ENCODE measurements around the gene LCORL. TPM values are rescaled to one million over a fixed set of nuclear protein-coding genes. Genes with fewer than 3 reads are reported as not detected.

Gene LCORL
- total RNA-seq, 1 donor, result 16.4 TPM

DNA sequence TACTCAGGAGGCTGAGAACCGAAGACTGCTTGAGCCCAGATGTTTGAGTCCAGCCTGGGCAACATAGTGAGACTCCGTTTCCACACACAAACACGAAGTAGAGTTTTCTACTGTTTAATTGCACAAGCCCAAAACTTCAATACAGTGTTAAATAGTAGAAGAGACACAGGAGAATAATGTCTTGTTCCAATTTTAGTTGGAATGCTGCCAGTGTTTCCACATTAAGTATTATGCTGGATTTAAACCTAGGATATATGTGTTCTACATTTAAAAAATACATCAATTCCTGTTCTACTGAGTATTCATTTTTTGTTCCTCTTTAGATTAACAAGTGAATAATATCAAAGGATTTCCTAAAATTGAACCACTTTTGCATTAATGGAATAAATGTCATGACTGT is 91.3 kb downstream of the LCORL start:
- no peak overlapping the region for H3K4me3 ChIP-seq (ENCODE audit: low read length)

DNA sequence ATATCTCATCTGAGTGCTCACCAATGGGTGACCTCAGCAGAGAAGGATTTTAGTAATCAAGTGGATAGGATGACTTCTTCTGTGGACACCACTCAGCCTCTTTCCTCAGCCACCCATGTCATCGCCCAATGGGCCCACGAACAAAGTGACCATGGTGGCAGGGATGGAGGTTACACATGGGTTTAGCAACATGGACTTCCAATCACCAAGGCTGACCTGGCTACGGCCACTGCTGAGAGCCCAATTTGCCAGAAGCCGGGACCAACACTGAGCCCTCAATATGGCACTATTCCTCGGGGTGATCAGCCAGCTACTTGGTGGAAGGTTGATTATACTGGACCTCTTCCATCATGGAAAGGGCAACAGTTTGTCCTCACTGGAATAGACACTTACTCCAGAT is 97.4 kb downstream of the LCORL start:
- H3K27me3 ChIP-seq (ENCODE audit: insufficient read depth, low read length), result no peaks in the 10 kb centered on the region
- no peak overlapping the region for H3K4me3 ChIP-seq (ENCODE audit: low read length)
- H3K4me1 ChIP-seq (ENCODE audit: insufficient read depth, low read length), result no peaks in the 10 kb centered on the region
- no peaks in the 10 kb centered on the region for H3K9me3 ChIP-seq (ENCODE audit: low read depth, low read length)

More for the DNA sequence above, 91.3 kb downstream of the LCORL start:
- Histone ChIP-seq H3K27me3 (ENCODE audit: insufficient read depth, low read length) (no peaks in the 10 kb centered on the region), H3K4me1 (ENCODE audit: insufficient read depth, low read length) (no peaks in the 10 kb centered on the region), H3K9me3 (ENCODE audit: low read depth, low read length) (no peaks in the 10 kb centered on the region)

DNA sequence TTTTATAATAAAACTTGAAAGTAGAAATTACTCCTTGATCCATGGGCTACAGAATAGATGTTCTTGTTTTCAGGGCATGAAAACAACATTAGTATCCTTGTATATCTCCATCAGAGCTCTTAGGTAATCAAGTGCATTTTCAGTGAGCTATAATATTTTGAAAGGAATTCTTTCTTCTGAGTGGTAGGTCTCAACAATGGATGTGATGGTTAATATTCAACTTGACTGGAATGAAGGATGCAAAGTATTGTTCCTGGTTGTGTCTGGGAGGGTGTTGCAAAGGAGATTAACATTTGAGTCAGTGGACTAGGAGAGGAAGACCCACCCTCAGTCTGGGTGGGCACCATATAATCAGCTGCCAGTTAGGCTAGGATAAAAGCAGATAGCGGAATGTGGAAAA is 100.1 kb downstream of the LCORL start:
- H3K9me3 ChIP-seq (ENCODE audit: low read depth, low read length), result no peaks in the 10 kb centered on the region
- no peak overlapping the region for H3K4me3 ChIP-seq (ENCODE audit: low read length)
- no peaks in the 10 kb centered on the region for H3K27me3 ChIP-seq (ENCODE audit: insufficient read depth, low read length)
- no peaks in the 10 kb centered on the region for H3K4me1 ChIP-seq (ENCODE audit: insufficient read depth, low read length)

DNA sequence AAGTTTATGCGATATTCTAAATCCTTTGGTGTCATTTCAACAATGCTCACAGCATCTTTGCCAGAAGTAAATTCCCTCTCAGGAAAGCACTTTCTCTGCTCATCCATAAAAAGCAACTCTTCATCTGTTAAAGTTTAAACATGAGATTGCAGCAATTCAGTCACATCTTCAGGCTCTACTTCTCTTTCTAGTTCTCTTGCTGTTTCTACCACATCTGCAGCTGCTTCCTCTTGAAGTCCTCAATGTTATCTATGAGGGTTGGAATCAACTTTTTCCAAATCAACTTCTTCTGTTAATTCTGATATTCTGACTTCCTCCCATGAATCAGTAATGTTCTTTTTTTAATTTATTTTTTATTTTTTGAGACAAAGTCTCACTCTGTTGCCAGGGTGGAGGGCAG is 100.9 kb downstream of the LCORL start:
- Histone ChIP-seq H3K9me3 (ENCODE audit: low read depth, low read length) (no peaks in the 10 kb centered on the region), H3K4me3 (ENCODE audit: low read length) (no peak overlapping the region), H3K27me3 (ENCODE audit: insufficient read depth, low read length) (no peaks in the 10 kb centered on the region), H3K4me1 (ENCODE audit: insufficient read depth, low read length) (no peaks in the 10 kb centered on the region)

DNA sequence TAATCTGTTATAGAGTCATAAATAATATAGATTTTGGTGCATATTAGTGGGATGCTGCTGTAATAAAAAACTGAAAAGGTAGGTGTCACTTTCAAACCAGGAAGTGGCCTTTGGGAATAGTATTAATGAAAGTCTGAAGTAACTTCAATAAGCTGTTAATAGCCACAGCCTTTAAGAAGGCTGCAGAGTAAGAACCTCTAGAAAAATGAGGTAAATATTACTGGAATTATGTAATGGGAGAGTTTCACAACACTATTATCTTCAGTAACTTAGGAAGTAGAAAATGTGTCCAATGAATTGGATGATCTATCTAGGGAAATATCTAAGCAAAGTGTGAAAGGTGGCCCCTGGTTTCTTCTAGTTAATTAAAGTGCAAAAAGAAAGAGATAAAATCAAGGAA is 106.1 kb downstream of the LCORL start:
- Histone ChIP-seq H3K4me3 (ENCODE audit: low read length) (no peak overlapping the region), H3K27me3 (ENCODE audit: insufficient read depth, low read length) (no peaks in the 10 kb centered on the region), H3K9me3 (ENCODE audit: low read depth, low read length) (no peaks in the 10 kb centered on the region), H3K4me1 (ENCODE audit: insufficient read depth, low read length) (no peaks in the 10 kb centered on the region)

DNA sequence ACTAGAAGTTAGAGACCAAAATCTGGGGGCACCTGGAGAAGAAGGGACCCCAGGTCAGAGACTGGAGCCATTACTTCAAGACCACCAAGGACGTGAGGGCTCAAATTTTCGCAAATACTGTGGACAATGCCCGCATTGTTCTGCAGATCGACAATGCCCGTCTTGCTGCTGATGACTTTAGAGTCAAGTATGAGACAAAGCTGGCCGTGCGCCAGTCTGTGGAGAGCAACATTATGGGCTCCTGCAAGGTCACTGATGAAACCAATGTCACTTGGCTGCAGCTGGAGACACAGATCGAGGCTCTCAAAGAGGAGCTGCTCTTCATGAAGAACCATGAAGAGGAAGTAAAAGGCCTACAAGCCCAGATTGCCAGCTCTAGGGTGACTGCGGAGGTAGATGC is 109.5 kb downstream of the LCORL start:
- Histone ChIP-seq H3K9me3 (ENCODE audit: low read depth, low read length) (no peaks in the 10 kb centered on the region), H3K4me1 (ENCODE audit: insufficient read depth, low read length) (no peaks in the 10 kb centered on the region), H3K4me3 (ENCODE audit: low read length) (no peak overlapping the region), H3K27me3 (ENCODE audit: insufficient read depth, low read length) (no peaks in the 10 kb centered on the region)

DNA sequence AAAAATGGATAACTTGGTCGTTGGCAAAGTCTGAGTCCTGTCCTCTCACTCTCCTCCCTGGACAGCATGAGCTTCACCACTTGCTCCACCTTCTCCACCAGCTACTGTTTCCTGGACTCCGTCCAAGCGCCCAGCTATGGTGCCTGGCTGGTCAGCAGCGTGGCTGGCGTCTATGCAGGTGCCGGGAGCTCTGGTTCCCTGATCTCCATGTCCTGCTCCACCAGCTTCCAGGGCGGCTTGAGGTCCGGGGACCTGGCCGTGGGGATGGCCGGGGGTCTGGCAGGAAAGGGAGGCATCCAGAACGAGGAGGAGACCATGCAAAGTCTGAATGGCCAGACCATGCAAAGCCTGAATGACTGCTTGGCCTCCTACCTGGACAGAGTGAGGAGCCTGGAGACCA is 109.9 kb downstream of the LCORL start:
- Histone ChIP-seq H3K9me3 (ENCODE audit: low read depth, low read length) (no peaks in the 10 kb centered on the region), H3K27me3 (ENCODE audit: insufficient read depth, low read length) (no peaks in the 10 kb centered on the region), H3K4me1 (ENCODE audit: insufficient read depth, low read length) (no peaks in the 10 kb centered on the region), H3K4me3 (ENCODE audit: low read length) (no peak overlapping the region)

DNA sequence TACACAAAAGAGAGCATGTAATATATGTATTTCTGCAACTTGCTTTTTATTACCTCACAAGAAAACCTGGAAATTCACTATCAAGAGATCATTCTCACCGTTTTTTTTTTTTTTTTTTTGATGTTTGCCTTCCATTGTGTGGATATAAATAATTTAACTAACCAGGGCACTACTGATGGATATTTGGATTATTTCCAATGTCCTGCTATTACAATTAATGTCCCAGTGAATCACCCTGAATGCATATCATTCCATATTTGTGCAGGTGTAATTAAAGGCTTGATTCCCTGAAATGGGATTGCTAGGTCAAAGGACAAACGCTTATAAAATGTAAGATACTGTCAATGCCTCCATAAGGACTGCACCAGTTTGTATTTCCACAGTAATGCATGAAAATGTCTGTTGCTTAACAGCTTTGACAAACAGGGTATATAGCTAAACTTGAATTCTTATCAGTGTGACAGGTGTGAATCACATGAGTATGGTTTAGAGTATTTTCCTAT is 123.0 kb downstream of the LCORL start:
- Histone ChIP-seq H3K27me3 (ENCODE audit: insufficient read depth, low read length) (no peaks in the 10 kb centered on the region), H3K4me1 (ENCODE audit: insufficient read depth, low read length) (no peaks in the 10 kb centered on the region), H3K9me3 (ENCODE audit: low read depth, low read length) (no peaks in the 10 kb centered on the region), H3K4me3 (ENCODE audit: low read length) (no peak overlapping the region)

DNA sequence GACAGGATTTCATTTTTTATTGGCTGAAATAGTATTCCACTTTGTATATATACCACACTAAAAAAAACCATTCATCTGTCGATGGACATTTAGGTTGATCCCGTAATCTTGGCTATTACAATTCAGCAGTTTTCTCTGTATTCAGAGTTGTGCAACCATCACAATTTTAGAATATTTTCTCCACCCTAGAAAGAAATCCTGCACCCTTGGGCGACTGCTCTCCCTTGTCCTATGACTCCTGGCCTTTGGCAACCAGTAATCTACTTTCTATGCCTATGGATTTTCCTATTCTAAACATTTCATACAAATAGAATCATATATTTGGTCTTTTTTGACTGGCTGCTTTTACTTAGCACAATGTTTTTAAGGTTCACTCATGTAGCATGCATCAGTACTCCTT is 126.1 kb downstream of the LCORL start:
- Histone ChIP-seq H3K27me3 (ENCODE audit: insufficient read depth, low read length) (no peaks in the 10 kb centered on the region), H3K4me1 (ENCODE audit: insufficient read depth, low read length) (no peaks in the 10 kb centered on the region), H3K4me3 (ENCODE audit: low read length) (no peak overlapping the region), H3K9me3 (ENCODE audit: low read depth, low read length) (no peaks in the 10 kb centered on the region)

DNA sequence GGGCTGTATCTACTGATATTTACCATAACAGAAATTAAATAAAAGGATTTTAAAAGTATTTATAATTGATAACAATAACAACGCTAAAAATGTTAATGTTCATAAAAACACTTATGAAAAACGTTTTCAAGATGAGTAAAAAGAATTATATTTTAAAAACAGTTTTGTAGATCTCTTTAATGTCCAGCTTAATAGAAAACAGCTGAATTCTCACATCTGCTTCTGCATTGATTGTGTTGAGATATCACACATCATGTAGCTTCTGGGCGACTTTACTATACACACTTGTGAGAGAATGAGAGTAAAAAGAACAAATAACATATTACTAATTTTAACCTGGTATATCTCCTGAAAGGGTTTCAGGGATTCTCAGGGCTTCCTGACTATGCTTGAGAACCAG is 127.1 kb downstream of the LCORL start:
- H3K9me3 ChIP-seq (ENCODE audit: low read depth, low read length), result no peaks in the 10 kb centered on the region
- no peaks in the 10 kb centered on the region for H3K4me1 ChIP-seq (ENCODE audit: insufficient read depth, low read length)
- H3K27me3 ChIP-seq (ENCODE audit: insufficient read depth, low read length), result no peaks in the 10 kb centered on the region
- no peak overlapping the region for H3K4me3 ChIP-seq (ENCODE audit: low read length)

DNA sequence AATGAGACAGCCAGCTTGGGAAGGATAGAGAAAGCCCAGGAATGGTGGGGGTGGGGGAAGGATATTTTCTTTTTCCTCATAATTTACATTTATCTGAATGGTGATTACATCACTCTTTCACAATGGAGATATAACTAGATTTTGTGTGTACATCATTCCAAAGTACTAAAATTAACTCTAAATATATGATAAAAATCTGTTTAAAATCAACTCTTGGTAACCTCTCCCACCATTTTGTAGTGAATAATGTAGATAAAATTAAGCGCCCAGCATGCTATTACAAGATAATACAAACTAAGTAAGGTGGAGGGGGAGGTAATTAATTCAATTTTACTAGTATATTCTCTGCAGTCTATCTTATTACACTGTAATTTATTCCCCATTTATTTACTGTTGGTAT is 131.9 kb downstream of the LCORL start:
- Histone ChIP-seq H3K4me1 (ENCODE audit: insufficient read depth, low read length) (no peaks in the 10 kb centered on the region), H3K27me3 (ENCODE audit: insufficient read depth, low read length) (no peaks in the 10 kb centered on the region), H3K4me3 (ENCODE audit: low read length) (no peak overlapping the region), H3K9me3 (ENCODE audit: low read depth, low read length) (no peaks in the 10 kb centered on the region)

DNA sequence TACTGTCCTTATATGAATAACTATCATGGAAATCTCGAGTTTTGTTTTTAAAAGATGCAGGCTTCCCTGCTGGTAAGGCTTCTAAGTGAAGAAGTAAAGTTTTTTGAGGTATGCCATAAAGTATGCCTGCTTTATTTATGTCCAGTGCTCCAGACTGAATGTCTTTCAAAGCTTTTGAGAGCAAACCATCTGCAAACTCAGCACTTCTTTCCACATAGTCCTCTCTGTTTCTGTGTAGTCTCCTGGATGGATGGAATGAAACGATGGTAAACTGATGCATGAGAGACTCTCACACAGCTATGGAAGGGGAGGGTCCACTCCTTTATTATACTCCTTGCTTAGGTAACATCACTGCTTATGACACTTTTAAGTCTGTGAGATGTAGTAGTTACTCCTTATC is 137.0 kb downstream of the LCORL start:
- Histone ChIP-seq H3K4me3 (ENCODE audit: low read length) (no peak overlapping the region), H3K4me1 (ENCODE audit: insufficient read depth, low read length) (no peaks in the 10 kb centered on the region), H3K27me3 (ENCODE audit: insufficient read depth, low read length) (no peaks in the 10 kb centered on the region), H3K9me3 (ENCODE audit: low read depth, low read length) (no peaks in the 10 kb centered on the region)

DNA sequence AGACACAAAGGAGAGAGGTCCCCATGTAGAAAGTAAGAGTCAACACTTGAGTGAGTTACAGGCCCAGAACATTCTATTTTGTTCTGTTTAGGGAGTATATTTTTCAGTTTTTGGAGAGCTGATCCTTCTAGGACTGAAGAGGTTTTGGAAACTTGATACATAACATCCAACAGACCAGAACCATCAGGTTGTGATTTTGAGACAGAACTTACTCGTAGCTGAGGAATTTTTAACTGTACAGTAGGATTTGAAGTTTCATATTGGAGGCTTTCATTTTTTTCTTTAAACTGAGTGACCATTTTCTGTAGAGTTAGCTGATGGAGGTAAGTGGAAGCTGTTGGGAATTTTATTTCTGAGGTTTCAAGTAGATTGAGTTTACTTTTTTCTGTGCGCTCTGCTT is 137.5 kb downstream of the LCORL start:
- no peaks in the 10 kb centered on the region for H3K9me3 ChIP-seq (ENCODE audit: low read depth, low read length)
- H3K4me1 ChIP-seq (ENCODE audit: insufficient read depth, low read length), result no peaks in the 10 kb centered on the region
- H3K4me3 ChIP-seq (ENCODE audit: low read length), result no peak overlapping the region
- H3K27me3 ChIP-seq (ENCODE audit: insufficient read depth, low read length), result no peaks in the 10 kb centered on the region

DNA sequence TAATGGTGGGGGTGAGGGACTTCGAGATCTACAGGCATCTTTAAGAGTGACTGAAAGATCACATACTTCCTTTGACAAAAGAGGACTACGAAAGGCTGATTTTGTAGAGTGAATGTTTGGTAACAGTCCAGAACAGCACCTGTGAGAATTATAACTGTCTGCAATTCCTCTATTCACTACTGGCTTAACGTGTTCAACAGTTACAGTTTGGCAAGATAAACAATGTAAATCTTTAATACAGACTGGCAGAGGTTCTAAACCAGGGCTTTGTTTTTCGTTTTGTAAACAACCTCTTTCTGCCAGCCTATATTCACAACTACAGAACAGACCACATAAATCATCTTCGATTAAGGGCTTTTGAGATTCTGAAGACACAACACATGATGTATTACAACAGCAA is 143.9 kb downstream of the LCORL start:
- no peak overlapping the region for H3K4me3 ChIP-seq (ENCODE audit: low read length)
- H3K4me1 ChIP-seq (ENCODE audit: insufficient read depth, low read length), result no peaks in the 10 kb centered on the region
- H3K27me3 ChIP-seq (ENCODE audit: insufficient read depth, low read length), result no peaks in the 10 kb centered on the region
- H3K9me3 ChIP-seq (ENCODE audit: low read depth, low read length), result no peaks in the 10 kb centered on the region

DNA sequence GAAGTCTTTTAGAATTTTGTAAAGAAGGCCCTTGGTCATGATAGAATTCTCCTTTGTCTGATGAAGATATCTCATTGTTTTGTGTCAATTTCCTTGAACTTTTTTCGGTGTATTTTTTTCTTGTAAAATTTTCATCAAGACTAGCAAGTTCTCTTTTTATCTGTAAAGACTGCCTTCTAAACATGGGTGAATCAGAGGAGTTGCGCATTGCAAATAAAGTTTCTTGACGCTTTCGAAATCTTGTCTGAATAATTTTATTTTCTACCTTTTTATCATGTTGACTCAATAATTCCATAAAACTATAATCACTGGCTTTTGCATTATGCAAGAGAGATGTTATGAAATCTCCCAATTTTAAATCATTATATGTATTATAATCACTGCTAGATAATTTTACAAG is 144.6 kb downstream of the LCORL start:
- H3K27me3 ChIP-seq (ENCODE audit: insufficient read depth, low read length), result no peaks in the 10 kb centered on the region
- no peaks in the 10 kb centered on the region for H3K4me1 ChIP-seq (ENCODE audit: insufficient read depth, low read length)
- H3K9me3 ChIP-seq (ENCODE audit: low read depth, low read length), result no peaks in the 10 kb centered on the region
- no peak overlapping the region for H3K4me3 ChIP-seq (ENCODE audit: low read length)

DNA sequence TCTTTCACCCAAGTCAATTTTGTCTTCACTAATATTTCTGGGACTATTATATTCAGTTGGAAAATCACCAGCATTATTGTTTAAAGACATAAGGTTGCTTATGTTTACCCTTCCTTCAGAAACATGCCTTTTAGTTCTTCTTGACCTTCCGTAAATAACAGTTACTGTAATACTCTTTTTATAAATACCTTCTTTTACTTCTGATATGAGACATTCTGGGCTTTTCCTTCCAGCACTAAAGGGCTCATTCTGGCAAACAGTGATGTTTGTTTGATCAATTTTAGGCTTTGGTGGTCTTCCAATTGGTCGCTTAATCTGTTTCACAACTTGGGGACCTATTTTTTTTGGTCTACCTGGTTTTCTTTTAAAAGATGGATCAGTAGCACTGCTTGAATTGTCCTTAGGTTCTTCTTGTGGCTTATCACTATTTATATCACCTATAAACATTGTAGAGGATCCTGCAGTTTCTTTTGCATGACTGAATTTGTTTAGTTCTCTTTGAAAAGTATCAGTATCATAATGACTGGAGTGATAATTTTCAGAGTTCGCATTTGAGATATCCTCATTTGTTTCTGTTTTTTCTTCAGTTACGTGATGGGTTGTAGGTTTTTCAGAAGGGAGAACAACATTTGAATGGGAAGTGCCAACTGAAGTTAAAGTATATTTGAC is 146.0 kb downstream of the LCORL start:
- Histone ChIP-seq H3K9me3 (ENCODE audit: low read depth, low read length) (no peaks in the 10 kb centered on the region), H3K27me3 (ENCODE audit: insufficient read depth, low read length) (no peaks in the 10 kb centered on the region), H3K4me1 (ENCODE audit: insufficient read depth, low read length) (no peaks in the 10 kb centered on the region), H3K4me3 (ENCODE audit: low read length) (no peak overlapping the region)
